Endothelial cell of umbilical vein (primary cell): Measurements from ENCODE around the gene FUT8. TPM values are rescaled to one million over a fixed set of nuclear protein-coding genes. Genes with fewer than 3 reads are reported as not detected.

Experiments used
- BruUV-seq: library from RNA; stranded (reverse); fragments of 400-500 nt; replicated peaks from 2 replicates; lab custom pipeline; 2021; lab: Mats Ljungman, UMichigan
- CTCF ChIA-PET: fragments of 300-600, 350-600 bp; sonication (Branson Sonifier 250); formaldehyde crosslinking; loops from one replicate; lab custom pipeline; 2021; ENCODE audit warnings: antibody characterized with exemption, inconsistent platforms; lab: Charles Lee
- POLR2A ChIA-PET: fragments of 300-600, 350-600 bp; sonication (Branson Sonifier 250); formaldehyde crosslinking; loops from one replicate; lab custom pipeline; 2021; ENCODE audit warnings: antibody characterized with exemption, inconsistent platforms; lab: Charles Lee
- DNase-seq: peaks from one replicate; pipeline ENCODE4 v3.0.0-alpha.2; 2011; ENCODE audit warnings: low read depth, low spot score
- FAIRE-seq: peaks from 2 replicates; lab custom pipeline; 2011; peaks lifted over from hg19 to GRCh38; lab: Jason Lieb, UNC
- H2AFZ ChIP-seq: 2 replicates; pipeline ENCODE4 v1.6.0; 2012; ENCODE audit warnings: low read depth, low read length, control low read depth, inconsistent platforms
- H3K27ac ChIP-seq: 2 replicates; pipeline ENCODE4 v1.5.1; 2011; ENCODE audit warnings: low read depth, mild to moderate bottlenecking, control low read depth, low read length, moderate library complexity; ENCODE audit not compliant: insufficient read depth
- H3K27me3 ChIP-seq, 2 experiments: 2 replicates each; pipeline versions ENCODE4 v1.6.0 to v1.6.1; 2011; ENCODE audit warnings: low read length in 2 of 2, mixed read lengths in 1 of 2; ENCODE audit not compliant: control insufficient read depth in 2 of 2, insufficient read depth in 2 of 2
- H3K36me3 ChIP-seq, 2 experiments: 2 replicates in 1 of 2; 3 replicates in 1 of 2; pipeline ENCODE4 v1.5.1; 2011; ENCODE audit warnings: low read length in 2 of 2, mild to moderate bottlenecking in 1 of 2, moderate library complexity in 1 of 2; ENCODE audit not compliant: control insufficient read depth in 2 of 2, insufficient read depth in 2 of 2; ENCODE audit errors: extremely low read depth in 1 of 2
- H3K4me1 ChIP-seq: 3 replicates; pipeline ENCODE4 v1.5.1; 2011; ENCODE audit warnings: mild to moderate bottlenecking, low read length; ENCODE audit not compliant: control insufficient read depth, insufficient read depth; ENCODE audit errors: extremely low read depth
- H3K4me2 ChIP-seq: 2 replicates; pipeline ENCODE4 v1.6.1; 2011; ENCODE audit warnings: low read length, control low read depth, mixed read lengths; ENCODE audit not compliant: insufficient read depth
- H3K4me3 ChIP-seq, 3 experiments: fragments of 200-600 bp in 1 of 3; sonication (generic), shearing (Covaris generic) in 1 of 3; replicated peaks in 1 of 3; 2 replicates each; pipeline ENCODE4 v1.5.1; 2011 to 2016; ENCODE audit warnings: control low read depth in 3 of 3, low read length in 3 of 3, mild to moderate bottlenecking in 2 of 3, inconsistent platforms in 1 of 3, low read depth in 1 of 3, moderate library complexity in 1 of 3; ENCODE audit not compliant: insufficient read depth in 1 of 3
- H3K79me2 ChIP-seq: 2 replicates; pipeline ENCODE4 v1.6.0; 2012; ENCODE audit warnings: low read length, inconsistent platforms; ENCODE audit not compliant: control insufficient read depth, insufficient read depth
- H3K9ac ChIP-seq: replicated peaks from 2 replicates; pipeline ENCODE3; 2011; ENCODE audit warnings: low read length, control low read depth; ENCODE audit not compliant: insufficient read depth; ENCODE audit errors: extremely low read depth
- H3K9me1 ChIP-seq: replicated peaks from 3 replicates; pipeline ENCODE4 v1.6.0; 2011; ENCODE audit warnings: mild to moderate bottlenecking, low read length; ENCODE audit not compliant: control insufficient read depth, insufficient read depth; ENCODE audit errors: extremely low read depth
- H3K9me3 ChIP-seq: replicated peaks from 2 replicates; pipeline ENCODE4 v1.5.1; 2012; ENCODE audit warnings: low read length, inconsistent platforms; ENCODE audit not compliant: control insufficient read depth, insufficient read depth
- H4K20me1 ChIP-seq: replicated peaks from 2 replicates; pipeline ENCODE3; 2011; ENCODE audit warnings: mild to moderate bottlenecking, low read length; ENCODE audit not compliant: control insufficient read depth, insufficient read depth; ENCODE audit errors: extremely low read depth
- CTCF ChIP-seq, 2 donors: IDR thresholded peaks; 1 replicate in 1 of 2; 2 replicates in 1 of 2; pipeline ENCODE4 v1.5.1; 2011; ENCODE audit warnings: low read length in 2 of 2, mild to moderate bottlenecking in 2 of 2, moderate library complexity in 2 of 2, control low read depth in 1 of 2, inconsistent platforms in 1 of 2, low read depth in 1 of 2; ENCODE audit not compliant: insufficient read depth in 1 of 2; ENCODE audit errors: extremely low read depth in 1 of 2
- EZH2 ChIP-seq: IDR thresholded peaks from 2 replicates; pipeline ENCODE4 v1.6.1; 2012; ENCODE audit warnings: borderline replicate concordance, low read depth, mild to moderate bottlenecking, moderate library complexity, low read length, inconsistent platforms; ENCODE audit not compliant: severe bottlenecking
- FOS ChIP-seq: IDR thresholded peaks from 2 replicates; pipeline ENCODE4 v1.6.1; 2011; ENCODE audit warnings: mild to moderate bottlenecking, low read length, moderate library complexity, borderline replicate concordance; ENCODE audit not compliant: insufficient read depth
- GATA2 ChIP-seq: IDR thresholded peaks from 2 replicates; pipeline ENCODE4 v1.7.0; 2011; ENCODE audit warnings: low read depth, mild to moderate bottlenecking, moderate library complexity, mixed read lengths, low read length; ENCODE audit not compliant: insufficient read length, insufficient read depth
- JUN ChIP-seq: IDR thresholded peaks from 2 replicates; pipeline ENCODE4 v1.6.1; 2011; ENCODE audit warnings: borderline replicate concordance, low read depth; ENCODE audit not compliant: insufficient read length, insufficient read depth
- MAX ChIP-seq: IDR thresholded peaks from 2 replicates; pipeline ENCODE4 v1.6.1; 2011; ENCODE audit not compliant: insufficient read depth, insufficient read length
- MYC ChIP-seq: IDR thresholded peaks from one replicate; pipeline ENCODE4 v1.6.1; 2011; ENCODE audit warnings: mild to moderate bottlenecking, low read depth, low read length
- POLR2A ChIP-seq: IDR thresholded peaks from 2 replicates; pipeline ENCODE4 v1.6.1; 2012; ENCODE audit warnings: low read depth, mild to moderate bottlenecking, control low read depth, low read length
- POLR2AphosphoS5 ChIP-seq: IDR thresholded peaks from 2 replicates; pipeline ENCODE4 v1.6.1; 2012; ENCODE audit warnings: low read depth, mild to moderate bottlenecking, control low read depth, low read length, moderate library complexity; ENCODE audit not compliant: insufficient read depth
- dilution Hi-C: fragments of 300-500 bp; cut with MboI; formaldehyde crosslinking; loops from one replicate; pipeline ENCODE4 v1.15.0; 2019; ENCODE audit warnings: low sequenced_read_pairs; ENCODE audit not compliant: extremely low pct_ligation_motif_present
- intact Hi-C: fragments of 100-400 bp; cut with micrococcal nuclease; formaldehyde crosslinking; loops from one replicate; pipeline ENCODE4 v1.10.0; 2022
- polyA plus RNA-seq, 4 experiments: library from polyadenylated mRNA; depleted of rRNA in 3 of 4; stranded (reverse) in 3 of 4; unstranded in 1 of 4; fragments of >200 nt; gene quantifications; 2 replicates each; pipeline versions ENCODE4 v1.2.1 to v1.2.3, GENCODE V29; 2011 to 2012; ENCODE audit warnings: missing spikeins in 1 of 4
- total RNA-seq: library from RNA; stranded (reverse); gene quantifications from 2 replicates; pipeline ENCODE4 v1.2.3, GENCODE V29; 2021

The FUT8 gene
- total and polyA plus RNA-seq, 2 donors (not counting 3 experiments of a cell fraction or from before 2014, with no cell fraction given), result 16.7 to 38.8 TPM

DNA sequence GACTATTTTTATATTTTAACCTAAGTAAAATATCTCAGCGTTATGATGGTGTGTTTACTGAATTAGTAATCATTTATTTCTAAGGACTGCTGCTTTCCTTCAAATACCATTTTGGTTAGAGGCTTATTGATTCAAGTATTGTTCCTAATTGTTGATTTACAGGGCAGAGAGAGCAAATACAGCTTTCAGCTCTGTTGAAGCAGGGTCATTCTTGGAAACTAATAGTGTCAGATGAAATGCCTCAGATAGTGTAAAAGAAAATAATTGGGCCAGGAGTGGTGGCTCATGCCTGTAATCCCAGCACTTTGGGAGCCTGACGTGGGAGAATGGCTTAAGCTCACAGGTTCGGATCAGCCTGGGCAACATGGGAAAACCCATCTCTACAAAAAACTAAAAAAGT, 249.3 kb downstream of the FUT8 start:
- CTCF ChIA-PET, result no interaction called here
- DNase-seq (no peak), FAIRE-seq (no peak)
- BruUV-seq, result no TSS peak
- no peak for TF ChIP-seq CTCF (IDR thresholded peaks at IDR 0.05; ENCODE audit: extremely low read depth in 1 of 2, insufficient read depth in 1 of 2, low read depth in 1 of 2, low read length in 2 of 2)
- TF ChIP-seq EZH2, result no peak
- TF ChIP-seq FOS, result no peak
- TF ChIP-seq MAX, result no peak
- no peak for TF ChIP-seq MYC
- no peak for TF ChIP-seq JUN
- TF ChIP-seq POLR2AphosphoS5, result no peak
- no peak for TF ChIP-seq POLR2A
- no peak for TF ChIP-seq GATA2
- dilution Hi-C loops (no loop called here), intact Hi-C loops (no loop called here)
- Histone ChIP-seq H3K4me1 (no peaks in the 10 kb centered on the region), H3K36me3 (no peaks in the 10 kb centered on the region), H3K9me1 (no peaks in the 10 kb centered on the region), H3K27ac (no peak overlapping the region), H2AFZ (no peak overlapping the region), H4K20me1 (no peaks in the 10 kb centered on the region), H3K4me2 (no peak overlapping the region), H3K79me2 (no peaks in the 10 kb centered on the region), H3K4me3 (no peak overlapping the region), H3K27me3 (no peaks in the 10 kb centered on the region), H3K9ac (no peak overlapping the region), H3K9me3 (no peaks in the 10 kb centered on the region)
- POLR2A ChIA-PET, result no interaction called here
